B cell (primary cell): ENCODE measurements around the gene MTF2.

Source experiments
- EZH2 ChIP-seq: IDR thresholded peaks from 2 replicates; pipeline ENCODE4 v1.6.1; 2012; ENCODE audit warnings: borderline replicate concordance, low read depth, mild to moderate bottlenecking, moderate library complexity, low read length; ENCODE audit not compliant: insufficient read depth, poor library complexity, severe bottlenecking
- TF ChIP-seq, protein P1 (sequence below): fragments of 200-600 bp; IDR thresholded peaks from one replicate; pipeline ENCODE4 v1.8.0; 2022; ENCODE audit warnings: antibody characterized with exemption, mild to moderate bottlenecking

GRCh38 chr1:93124556-93125355 lies 45.7 kb downstream of the MTF2 start:
- no peak for TF ChIP-seq EZH2
- TF ChIP-seq, protein P1, sequence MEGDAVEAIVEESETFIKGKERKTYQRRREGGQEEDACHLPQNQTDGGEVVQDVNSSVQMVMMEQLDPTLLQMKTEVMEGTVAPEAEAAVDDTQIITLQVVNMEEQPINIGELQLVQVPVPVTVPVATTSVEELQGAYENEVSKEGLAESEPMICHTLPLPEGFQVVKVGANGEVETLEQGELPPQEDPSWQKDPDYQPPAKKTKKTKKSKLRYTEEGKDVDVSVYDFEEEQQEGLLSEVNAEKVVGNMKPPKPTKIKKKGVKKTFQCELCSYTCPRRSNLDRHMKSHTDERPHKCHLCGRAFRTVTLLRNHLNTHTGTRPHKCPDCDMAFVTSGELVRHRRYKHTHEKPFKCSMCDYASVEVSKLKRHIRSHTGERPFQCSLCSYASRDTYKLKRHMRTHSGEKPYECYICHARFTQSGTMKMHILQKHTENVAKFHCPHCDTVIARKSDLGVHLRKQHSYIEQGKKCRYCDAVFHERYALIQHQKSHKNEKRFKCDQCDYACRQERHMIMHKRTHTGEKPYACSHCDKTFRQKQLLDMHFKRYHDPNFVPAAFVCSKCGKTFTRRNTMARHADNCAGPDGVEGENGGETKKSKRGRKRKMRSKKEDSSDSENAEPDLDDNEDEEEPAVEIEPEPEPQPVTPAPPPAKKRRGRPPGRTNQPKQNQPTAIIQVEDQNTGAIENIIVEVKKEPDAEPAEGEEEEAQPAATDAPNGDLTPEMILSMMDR = no peak
